ENCODE data around the gene SMARCD3. TPM values are rescaled to one million over a fixed set of nuclear protein-coding genes. Genes with fewer than 3 reads are reported as not detected.

Gene SMARCD3
- polyA plus RNA-seq, 12 donors = 105 to 195 (median 140) TPM; not detected in 1

DNA sequence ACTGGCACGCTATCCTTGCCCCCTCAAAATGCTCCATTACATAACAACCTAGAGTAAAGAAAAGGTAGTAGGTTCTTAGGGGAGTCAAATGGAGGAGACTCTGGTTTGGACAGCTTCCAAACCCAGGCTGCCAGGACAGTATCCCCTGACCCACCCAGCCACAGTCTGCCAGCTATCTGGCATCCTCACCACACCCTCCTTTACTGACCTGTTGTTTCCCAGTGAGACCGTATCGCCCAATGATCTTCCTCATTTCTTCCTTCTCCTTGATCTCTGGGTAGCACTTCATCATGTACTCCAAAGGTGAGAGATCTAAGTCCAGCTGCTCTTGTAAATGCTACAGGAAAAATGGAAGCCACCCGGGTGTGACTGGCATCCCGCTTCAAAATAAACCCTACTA lies 33.1 kb downstream of the SMARCD3 start:
- DNase-seq = no peak

DNA sequence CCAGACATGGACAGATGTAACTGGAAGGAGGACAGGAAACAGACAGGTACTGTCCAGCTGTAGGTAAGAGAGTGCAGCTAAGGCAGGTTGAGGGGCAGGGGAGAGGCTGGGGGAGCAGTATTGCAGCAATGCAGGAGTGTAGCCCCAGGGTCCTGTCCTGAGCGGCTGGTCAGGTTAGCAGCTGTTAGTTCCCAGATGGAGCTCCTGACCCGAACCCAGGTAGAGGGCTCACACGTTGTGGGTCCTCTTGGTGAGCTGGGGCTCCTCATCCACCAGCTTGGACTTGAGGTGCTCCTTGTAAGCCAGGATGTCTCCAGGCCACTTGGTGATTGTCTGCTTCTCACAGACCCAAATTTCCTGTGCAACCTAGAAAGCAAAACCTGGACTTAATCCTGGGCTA lies 34.7 kb downstream of the SMARCD3 start:
- no peak for DNase-seq

GRCh38 chr7:151212626-151213025 lies 35.9 kb downstream of the SMARCD3 start:
- no peak for DNase-seq

DNA sequence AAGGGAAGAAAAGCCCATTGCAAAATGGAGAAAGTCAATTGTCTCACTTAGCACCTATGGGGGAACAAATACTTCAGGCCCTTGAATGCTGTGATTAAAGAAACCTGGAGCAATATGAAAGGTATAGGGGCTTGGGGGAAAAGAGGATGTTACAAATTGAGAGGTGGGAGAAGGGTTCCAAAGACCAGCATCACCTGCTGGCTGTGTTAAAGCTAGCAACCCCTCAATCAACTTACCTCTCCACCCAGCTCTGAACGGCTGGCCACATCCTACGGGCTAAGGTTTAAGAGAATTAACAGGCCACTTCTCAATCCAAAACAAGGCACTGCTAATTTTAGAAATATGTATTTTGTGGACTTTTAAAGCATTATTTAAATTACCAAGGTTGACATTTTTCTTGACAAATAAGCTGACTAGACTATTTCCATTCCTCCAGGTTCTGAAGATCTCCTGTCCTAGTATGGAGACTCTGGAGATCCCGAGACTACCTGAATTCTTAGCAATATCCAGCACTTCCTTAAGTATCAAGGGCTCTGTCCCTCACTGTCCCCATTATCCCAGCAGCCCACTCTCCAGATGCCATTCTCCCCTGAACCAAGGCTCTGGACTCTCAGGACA lies 37.2 kb downstream of the SMARCD3 start:
- DNase-seq = no peak

GRCh38 chr7:151210087-151210854 lies 38.2 kb downstream of the SMARCD3 start, which contains the start of gene H2BK1:
Gene H2BK1, minus strand, starts transcription at chr7:151210488. Its CDS starts 170 bp downstream, at chr7:151210318.
- no peak for DNase-seq

DNA sequence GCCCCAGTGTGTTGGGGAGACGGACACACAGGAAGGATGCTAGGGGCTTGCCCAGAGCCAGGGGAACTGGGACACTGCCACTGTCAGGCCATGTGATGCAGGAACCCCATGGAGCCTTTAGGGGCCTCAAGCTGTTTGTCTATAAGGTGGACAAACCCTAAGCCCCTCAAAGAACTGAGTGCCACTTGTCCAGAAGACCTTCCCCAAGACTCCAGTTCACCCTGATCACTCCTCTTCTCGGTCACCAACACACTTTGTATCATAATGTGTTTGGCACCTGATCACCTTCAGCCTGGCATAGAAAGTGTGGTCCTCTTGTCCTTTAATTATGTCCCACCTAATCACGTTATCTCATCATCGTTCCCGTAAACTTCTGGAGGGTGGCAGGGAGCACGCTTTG lies 38.9 kb downstream of the SMARCD3 start:
- DNase-seq = no peak

DNA sequence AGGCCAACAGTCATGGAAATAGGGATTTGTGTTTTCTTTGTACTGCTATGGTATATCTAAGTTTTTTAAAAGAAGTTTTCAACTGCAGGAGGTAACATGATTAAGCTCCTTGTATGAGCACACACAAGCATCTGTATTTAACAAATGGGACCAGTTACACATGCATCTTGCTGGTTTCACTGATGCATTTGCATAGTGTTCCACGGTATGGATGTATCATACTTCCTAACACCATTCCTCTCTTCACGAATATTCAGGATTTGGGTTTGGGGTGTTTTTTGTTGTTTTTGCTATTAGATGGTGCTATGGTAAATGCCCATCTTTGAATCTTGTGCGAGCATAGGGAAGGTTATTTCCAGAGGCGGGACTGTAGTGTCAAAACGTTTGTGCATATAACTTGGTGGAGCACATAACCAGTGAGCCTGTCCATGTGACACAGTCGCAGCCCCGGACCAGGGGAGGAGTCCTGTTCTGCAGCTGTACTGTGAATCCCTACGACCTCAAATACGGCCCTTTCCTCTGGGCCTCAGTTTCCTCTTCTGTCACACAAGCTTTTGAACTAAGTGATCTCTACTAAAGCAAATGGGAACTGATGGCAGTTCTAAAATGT lies 40.1 kb downstream of the SMARCD3 start:
- DNase-seq = no peak

DNA sequence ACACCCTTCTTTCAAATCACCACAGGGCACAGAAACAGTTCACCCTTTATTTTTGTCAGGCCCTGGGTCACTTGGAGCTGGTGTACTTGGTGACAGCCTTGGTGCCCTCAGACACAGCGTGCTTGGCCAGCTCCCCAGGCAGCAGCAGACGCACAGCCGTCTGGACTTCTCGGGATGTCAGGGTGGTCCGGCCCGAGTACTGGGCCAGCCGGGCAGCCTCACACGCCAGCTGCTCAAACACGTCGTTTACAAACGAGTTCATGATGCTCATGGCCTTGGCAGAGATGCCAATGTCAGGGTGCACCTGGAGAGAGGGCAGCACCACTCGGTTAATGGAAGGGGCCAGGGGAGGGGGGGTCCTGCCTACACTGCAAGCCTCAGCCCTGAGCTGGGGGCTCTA lies 40.7 kb downstream of the SMARCD3 start:
- no peak for DNase-seq

- no peak for DNase-seq
Observed at GRCh38 chr7:151207315-151207714, 41.2 kb downstream of the SMARCD3 start.

GRCh38 chr7:151206914-151207313 lies 41.6 kb downstream of the SMARCD3 start:
- DNase-seq = no peak

- no peak for DNase-seq
Observed at GRCh38 chr7:151205730-151206129, 42.8 kb downstream of the SMARCD3 start.

DNA sequence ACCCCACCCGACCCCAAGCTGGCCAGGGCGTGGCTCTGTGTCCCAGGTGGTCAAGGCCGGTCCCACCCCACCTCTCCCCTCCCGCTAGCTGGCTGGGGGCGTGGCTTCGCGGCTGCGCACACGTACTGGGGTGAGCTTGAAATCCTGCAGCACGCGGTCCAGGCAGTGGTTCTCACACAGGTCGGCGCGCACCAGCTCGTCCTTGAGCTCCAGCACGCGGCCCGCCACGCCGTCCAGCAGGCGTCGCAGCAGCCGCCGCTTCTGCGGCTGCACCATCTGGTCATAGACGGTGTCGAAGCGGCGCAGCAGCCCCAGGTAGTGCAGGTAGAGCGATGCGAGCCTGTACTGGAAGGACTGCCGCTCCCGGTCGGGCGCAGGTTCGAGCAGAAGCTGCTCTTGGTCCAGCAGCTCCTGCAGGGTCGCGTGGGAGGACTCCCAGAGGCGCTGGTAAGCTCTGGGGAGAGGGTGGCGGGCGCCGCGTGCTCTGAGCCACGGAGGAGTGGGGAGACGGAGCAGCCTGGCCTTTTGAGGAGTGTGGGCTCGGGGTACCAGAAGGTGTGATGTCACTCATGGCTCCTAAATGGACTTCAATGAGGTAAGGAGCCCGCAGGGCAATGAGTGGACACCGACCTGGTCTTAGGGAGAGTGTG lies 44.0 kb downstream of the SMARCD3 start:
- DNase-seq = no peak

- DNase-seq = no peak
Observed at GRCh38 chr7:151202836-151203235, 45.7 kb downstream of the SMARCD3 start.

- no peak for DNase-seq
Observed at GRCh38 chr7:151201751-151202150, 46.7 kb downstream of the SMARCD3 start.

- no peak for DNase-seq
Observed at GRCh38 chr7:151201344-151201743, 47.1 kb downstream of the SMARCD3 start.

DNA sequence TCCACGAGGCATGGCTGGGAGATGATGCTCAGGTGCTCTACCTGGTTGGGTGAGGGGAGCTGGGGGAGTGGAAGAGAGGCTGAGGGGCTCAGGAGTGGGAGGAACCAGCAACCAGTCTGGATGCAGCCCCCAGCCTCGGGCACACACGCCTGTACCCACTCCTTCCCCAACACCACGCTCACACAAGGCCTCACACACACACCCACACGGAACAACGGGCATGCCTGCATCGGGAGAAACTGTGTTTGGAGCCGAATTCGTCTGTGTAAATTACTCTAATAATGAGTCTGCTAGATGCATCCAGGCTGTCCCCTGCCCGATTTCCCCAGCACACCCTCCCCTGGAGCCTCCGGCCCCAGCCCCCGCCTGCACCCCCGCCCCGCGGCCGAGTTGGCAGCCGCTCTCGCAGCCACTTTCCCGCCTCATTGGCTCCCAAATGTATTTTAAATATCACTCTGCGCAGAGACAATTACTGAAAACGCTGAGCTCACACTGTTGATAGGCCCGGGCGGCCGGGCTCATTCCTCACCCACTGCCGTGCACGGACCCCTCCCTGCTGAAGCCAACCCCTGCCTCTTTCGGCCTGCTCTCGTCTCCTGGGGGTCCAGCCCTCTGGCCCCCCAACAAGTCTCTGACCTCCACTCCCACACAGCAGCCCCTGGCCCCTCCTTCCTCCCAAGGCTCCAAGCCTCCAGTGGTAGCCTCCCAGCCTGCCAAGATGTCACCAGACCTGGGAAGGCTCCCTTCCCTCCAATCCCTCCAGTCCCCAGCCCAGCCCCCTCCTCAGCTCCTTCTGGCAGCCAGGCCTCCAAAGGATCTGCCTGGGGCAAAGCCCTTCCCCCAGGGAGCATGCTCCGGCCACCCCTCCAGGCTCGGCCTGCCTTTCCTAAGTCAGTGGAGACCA lies 49.3 kb downstream of the SMARCD3 start:
- peak; percentile 20 for DNase-seq

GRCh38 chr7:151197932-151198331 lies 50.6 kb downstream of the SMARCD3 start:
- no peak for DNase-seq

- DNase-seq = no peak
Observed at GRCh38 chr7:151195616-151196450, 52.7 kb downstream of the SMARCD3 start.

GRCh38 chr7:151194188-151194587 lies 54.3 kb downstream of the SMARCD3 start:
- DNase-seq = no peak

GRCh38 chr7:151193203-151193978 lies 55.1 kb downstream of the SMARCD3 start:
- DNase-seq = no peak

Data from muscle of arm (tissue), 12 donors.